Skeletal muscle satellite cell (primary cell): ENCODE data around the gene LRMDA.

ENCODE experiments used
- H3K27me3 ChIP-seq: 2 replicates; pipeline ENCODE4 v1.7.0; 2013; ENCODE audit warnings: low read length; ENCODE audit not compliant: control insufficient read depth, insufficient read depth
- H3K36me3 ChIP-seq: 2 replicates; pipeline ENCODE4 v1.7.0; 2013; ENCODE audit warnings: mild to moderate bottlenecking, control low read depth, low read length; ENCODE audit not compliant: insufficient read depth
- H3K4me1 ChIP-seq: 2 replicates; pipeline ENCODE4 v1.7.0; 2013; ENCODE audit warnings: low read length; ENCODE audit not compliant: control insufficient read depth, insufficient read depth
- H3K4me2 ChIP-seq: 2 replicates; pipeline ENCODE4 v1.7.0; 2013; ENCODE audit warnings: mild to moderate bottlenecking, low read length
- H3K4me3 ChIP-seq: 2 replicates; pipeline ENCODE4 v1.7.0; 2013; ENCODE audit warnings: low read length
- H3K9ac ChIP-seq: 2 replicates; pipeline ENCODE4 v1.7.0; 2013; ENCODE audit warnings: mild to moderate bottlenecking, low read depth, low read length, moderate library complexity
- H3K9me3 ChIP-seq: replicated peaks from 2 replicates; pipeline ENCODE4 v1.7.0; 2013; ENCODE audit warnings: mild to moderate bottlenecking, control low read depth, low read length

LRMDA gene

DNA sequence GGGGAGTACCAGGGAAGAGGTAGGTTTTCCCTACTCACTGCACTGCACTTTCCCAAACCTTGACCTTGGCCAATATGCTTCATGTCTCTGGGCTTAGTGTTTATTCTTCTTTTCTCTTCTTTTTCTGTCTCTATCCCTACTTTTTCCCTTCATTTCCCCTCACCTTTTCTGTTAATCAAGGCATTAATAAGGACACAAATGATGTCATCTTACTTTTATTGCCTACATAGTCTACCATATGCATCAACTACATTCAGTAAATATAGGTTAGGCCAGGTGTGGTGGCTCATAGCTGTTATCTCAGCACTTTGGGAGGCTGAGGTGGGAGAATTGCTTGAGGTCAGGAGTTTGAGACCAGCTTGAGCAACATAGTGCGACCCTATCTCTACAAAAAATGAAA, 16.9 kb upstream of the LRMDA start:
- no peaks in the 10 kb centered on the region for H3K36me3 ChIP-seq
- H3K27me3 ChIP-seq, result peaks cover 75% of the 10 kb centered on the region
- no peaks in the 10 kb centered on the region for H3K9me3 ChIP-seq
- H3K9ac ChIP-seq, result no peak overlapping the region
- H3K4me3 ChIP-seq, result no peak overlapping the region
- no peaks in the 10 kb centered on the region for H3K4me1 ChIP-seq
- H3K4me2 ChIP-seq, result no peak overlapping the region

DNA sequence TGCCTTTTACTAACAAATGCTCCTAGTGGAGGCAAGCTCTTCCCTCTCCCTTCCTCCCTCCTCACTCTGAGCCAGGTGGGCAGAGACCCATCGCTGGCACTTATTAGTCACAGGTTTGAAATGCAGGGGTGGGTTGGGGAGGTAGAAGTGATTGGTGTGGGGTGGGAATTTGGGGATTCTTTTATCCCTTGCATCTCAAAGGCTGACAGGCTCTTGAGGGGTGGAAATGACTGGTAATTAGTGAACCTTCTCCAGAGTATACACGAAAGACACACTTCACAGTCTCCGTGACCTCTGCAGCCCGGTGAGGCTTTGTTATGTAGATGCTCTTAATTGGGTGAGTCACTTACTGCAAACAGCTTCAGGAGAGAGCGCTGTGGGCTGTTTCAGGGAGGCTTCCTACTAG, 13.9 kb upstream of the LRMDA start:
- H3K4me1 ChIP-seq, result no peaks in the 10 kb centered on the region
- no peak overlapping the region for H3K4me2 ChIP-seq
- H3K4me3 ChIP-seq, result no peak overlapping the region
- H3K36me3 ChIP-seq, result no peaks in the 10 kb centered on the region
- H3K9ac ChIP-seq, result no peak overlapping the region
- no peaks in the 10 kb centered on the region for H3K9me3 ChIP-seq
- peaks cover 53% of the 10 kb centered on the region for H3K27me3 ChIP-seq

DNA sequence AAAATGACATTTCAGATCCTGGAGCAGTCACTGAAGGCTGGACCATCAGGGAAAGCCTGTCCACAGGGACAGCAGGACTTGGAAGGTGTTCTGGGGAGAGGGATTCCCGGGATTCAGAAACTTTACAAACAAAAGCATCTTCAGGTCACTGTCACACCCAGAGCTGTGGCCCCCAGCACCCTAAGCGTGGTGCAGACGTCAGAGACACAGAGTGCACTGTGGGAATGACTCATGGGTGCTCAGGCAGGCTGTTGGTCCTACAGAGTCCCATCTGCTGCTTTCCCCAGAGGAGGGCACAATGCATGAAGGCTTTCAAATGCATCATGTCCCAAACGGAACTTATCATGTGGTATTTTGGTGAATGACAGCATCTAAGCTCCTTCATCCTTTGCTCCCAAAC, 13.1 kb upstream of the LRMDA start:
- no peak overlapping the region for H3K4me3 ChIP-seq
- H3K27me3 ChIP-seq, result peaks cover 50% of the 10 kb centered on the region
- H3K36me3 ChIP-seq, result no peaks in the 10 kb centered on the region
- H3K4me1 ChIP-seq, result no peaks in the 10 kb centered on the region
- no peaks in the 10 kb centered on the region for H3K9me3 ChIP-seq
- H3K9ac ChIP-seq, result no peak overlapping the region
- H3K4me2 ChIP-seq, result no peak overlapping the region

DNA sequence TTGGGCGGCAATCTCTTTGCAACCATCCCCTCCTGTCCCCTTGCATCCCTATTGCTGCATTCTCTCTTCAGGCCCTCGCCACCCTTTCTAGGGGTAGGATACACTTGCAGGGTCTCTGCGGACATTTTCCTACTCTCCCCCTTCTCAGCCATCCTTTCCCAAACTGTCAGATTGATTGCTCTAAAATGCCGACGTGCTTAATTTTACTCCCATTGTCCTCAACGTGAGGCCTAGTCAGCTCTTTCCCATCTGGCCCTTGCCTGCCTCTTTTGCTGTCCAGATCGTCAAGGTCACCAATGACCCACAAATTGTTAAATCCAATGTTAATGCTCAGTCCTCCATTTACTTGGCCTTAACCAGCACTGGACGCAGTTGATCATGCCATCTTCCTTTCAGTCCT, 12.7 kb upstream of the LRMDA start:
- H3K4me3 ChIP-seq, result no peak overlapping the region
- no peak overlapping the region for H3K4me2 ChIP-seq
- no peaks in the 10 kb centered on the region for H3K4me1 ChIP-seq
- H3K9me3 ChIP-seq, result no peaks in the 10 kb centered on the region
- peaks cover 49% of the 10 kb centered on the region for H3K27me3 ChIP-seq
- H3K9ac ChIP-seq, result no peak overlapping the region
- no peaks in the 10 kb centered on the region for H3K36me3 ChIP-seq

DNA sequence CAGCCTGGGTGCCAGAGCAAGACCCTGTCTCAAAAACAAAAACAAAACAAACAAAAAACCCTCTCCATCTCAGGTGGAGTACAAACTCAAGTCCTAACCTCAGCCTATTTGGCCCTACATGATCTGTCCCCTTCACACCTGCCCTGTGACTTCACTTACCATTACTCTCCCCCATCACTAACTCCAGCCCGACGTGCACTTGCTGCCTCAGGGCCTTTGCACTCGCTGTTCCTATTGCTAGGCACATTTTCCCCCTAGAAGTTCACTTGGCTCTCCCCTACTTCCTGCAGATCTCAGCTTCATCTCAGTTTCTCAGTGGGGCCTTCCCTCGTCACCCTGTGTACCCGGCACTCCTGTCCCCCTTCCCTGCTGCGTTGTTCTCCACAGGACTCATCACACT, 8.5 kb upstream of the LRMDA start:
- Histone ChIP-seq H3K9ac (no peak overlapping the region), H3K36me3 (no peaks in the 10 kb centered on the region), H3K4me2 (no peak overlapping the region), H3K4me3 (no peak overlapping the region), H3K27me3 (peaks cover 33% of the 10 kb centered on the region), H3K4me1 (no peaks in the 10 kb centered on the region), H3K9me3 (no peaks in the 10 kb centered on the region)

DNA sequence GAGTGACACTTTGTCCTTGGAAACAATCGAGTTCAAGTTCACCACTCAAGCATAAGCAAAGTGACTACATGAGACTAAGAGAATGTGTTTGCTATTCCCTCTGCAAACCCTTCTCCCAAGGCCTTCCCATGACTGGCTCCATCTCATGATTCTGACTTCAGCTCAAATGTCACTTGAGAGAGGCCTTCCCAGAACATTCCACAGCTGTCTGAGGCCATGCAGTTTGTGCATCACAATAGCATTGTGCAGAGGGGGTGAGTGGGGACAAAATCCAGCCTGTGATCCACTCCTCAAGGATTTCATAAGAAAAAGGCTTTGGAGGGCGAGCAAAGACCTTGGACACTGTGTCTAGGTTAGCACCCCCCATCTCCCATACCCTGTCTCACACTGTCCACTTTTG, 6.9 kb upstream of the LRMDA start:
- H3K9me3 ChIP-seq, result no peaks in the 10 kb centered on the region
- H3K27me3 ChIP-seq, result peaks cover 23% of the 10 kb centered on the region
- no peak overlapping the region for H3K4me2 ChIP-seq
- H3K36me3 ChIP-seq, result no peaks in the 10 kb centered on the region
- H3K9ac ChIP-seq, result no peak overlapping the region
- no peak overlapping the region for H3K4me3 ChIP-seq
- no peaks in the 10 kb centered on the region for H3K4me1 ChIP-seq

DNA sequence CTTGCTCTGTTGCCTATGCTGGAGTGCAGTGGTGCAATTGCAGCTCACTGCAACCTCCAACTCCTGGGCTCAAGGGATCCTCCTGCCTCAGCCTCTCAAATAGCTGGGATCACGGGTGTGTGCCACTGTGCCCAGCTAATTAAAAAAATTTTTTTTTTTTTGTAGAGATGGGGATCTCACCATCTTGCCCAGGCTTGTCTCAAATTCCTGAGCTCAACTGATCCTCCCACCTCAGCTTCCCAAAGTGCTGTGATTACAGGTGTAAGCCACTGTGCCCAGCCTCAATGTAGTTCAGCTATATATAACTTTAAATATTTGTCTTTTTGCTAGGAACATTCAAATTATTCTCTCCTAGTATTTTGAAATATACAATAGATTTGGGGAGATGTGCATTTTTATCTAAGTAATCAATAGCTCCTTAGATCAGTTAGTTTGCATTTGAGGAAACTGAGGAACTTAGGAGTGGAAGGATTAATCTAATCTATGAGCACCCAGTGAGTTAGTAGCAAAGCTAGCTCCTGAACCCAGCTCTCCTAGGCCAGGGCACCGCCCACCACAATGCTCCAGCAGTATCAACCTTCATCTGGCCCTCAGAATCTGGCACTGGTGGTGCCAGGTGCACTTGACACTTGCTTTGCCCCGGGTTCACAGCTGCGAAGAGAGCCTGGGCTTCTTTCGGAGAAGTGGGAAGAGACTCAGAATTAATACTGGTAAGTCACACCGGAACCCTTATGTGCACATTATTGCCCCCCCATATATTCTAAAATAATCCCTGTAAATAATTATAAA, 5.9 kb upstream of the LRMDA start:
- Histone ChIP-seq H3K4me1 (no peaks in the 10 kb centered on the region), H3K36me3 (no peaks in the 10 kb centered on the region), H3K4me3 (no peak overlapping the region), H3K27me3 (peaks cover 28% of the 10 kb centered on the region), H3K4me2 (no peak overlapping the region), H3K9me3 (no peaks in the 10 kb centered on the region), H3K9ac (no peak overlapping the region)

DNA sequence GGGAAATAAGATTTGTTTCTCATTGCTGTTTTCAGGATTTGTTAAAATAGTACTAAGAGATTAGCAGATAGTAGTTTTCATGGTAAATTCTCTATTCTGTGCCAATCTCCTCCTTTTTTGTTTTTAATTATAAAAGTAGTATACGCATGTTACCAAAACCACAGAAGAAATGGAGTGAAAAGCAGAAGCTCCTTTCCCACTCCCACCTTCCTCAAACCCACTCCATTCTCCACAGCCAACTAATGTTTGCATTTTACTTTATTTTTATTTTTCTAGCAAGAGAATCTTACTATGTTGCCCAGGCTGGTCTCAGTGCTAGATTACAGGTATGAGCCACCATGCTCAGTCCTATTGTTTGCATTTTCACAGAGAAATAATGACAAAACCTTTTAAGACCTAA, 4.5 kb upstream of the LRMDA start:
- no peaks in the 10 kb centered on the region for H3K36me3 ChIP-seq
- no peaks in the 10 kb centered on the region for H3K4me1 ChIP-seq
- H3K27me3 ChIP-seq, result peaks cover 38% of the 10 kb centered on the region
- H3K4me3 ChIP-seq, result no peak overlapping the region
- no peak overlapping the region for H3K9ac ChIP-seq
- no peaks in the 10 kb centered on the region for H3K9me3 ChIP-seq
- no peak overlapping the region for H3K4me2 ChIP-seq

DNA sequence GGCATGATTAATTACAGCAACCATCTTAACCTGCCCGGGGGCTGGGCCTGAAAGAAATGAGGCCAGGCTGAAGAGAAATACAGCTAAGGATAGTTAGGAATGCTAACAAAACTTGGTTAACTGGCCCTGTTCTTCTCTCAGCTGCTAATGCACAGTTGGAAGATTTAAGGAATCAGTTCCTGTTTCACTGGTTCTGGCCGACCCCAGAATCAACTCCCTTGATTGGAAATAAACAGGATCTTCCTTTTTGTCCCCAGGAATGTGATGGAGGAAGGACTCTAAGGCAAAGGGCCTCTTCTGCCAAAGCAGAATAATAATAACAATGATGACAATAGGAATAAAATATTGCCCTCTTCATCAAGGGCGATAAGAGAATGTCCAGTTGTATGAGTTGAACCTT, 3.5 kb upstream of the LRMDA start:
- no peak overlapping the region for H3K4me3 ChIP-seq
- no peaks in the 10 kb centered on the region for H3K36me3 ChIP-seq
- no peaks in the 10 kb centered on the region for H3K9me3 ChIP-seq
- peaks cover 49% of the 10 kb centered on the region for H3K27me3 ChIP-seq
- H3K9ac ChIP-seq, result no peak overlapping the region
- no peak overlapping the region for H3K4me2 ChIP-seq
- no peaks in the 10 kb centered on the region for H3K4me1 ChIP-seq

DNA sequence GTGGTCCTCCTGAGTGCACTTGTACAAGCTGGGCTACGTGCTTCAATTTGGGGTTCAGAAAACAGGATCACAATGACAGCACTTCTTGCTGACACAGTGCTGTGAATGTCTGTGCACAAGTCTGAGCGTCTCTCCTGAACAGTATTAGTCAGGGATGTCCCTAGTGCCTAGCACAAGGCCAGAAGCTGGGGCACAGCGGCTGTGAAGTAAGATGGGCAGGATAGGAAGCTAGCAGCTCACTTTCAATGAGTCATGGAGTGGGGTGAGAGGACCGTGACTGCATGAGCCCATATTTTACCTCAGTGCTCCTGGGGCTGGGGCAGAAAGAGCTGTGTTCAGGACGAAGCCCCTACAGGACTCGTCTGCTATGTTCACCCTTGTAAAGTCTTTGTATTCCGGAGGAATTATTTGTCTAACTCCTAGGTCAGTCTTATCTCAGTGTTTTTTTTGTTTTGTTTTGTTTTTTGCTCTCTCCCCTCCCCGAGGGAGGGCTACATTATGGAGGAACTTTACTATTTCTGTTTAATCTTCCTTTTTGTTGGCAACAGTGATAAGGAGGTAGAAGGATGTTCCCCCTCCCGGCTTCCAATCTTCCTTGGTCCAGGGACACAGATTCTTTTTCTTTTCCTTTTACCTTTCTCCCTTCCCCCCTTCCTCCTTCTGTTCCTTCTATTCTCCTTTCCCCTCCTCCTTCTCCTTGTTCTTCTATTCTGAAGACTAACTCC, 2.8 kb upstream of the LRMDA start:
- H3K9me3 ChIP-seq, result no peaks in the 10 kb centered on the region
- H3K4me2 ChIP-seq, result no peak overlapping the region
- H3K27me3 ChIP-seq, result peaks cover 54% of the 10 kb centered on the region
- no peak overlapping the region for H3K4me3 ChIP-seq
- H3K36me3 ChIP-seq, result no peaks in the 10 kb centered on the region
- no peaks in the 10 kb centered on the region for H3K4me1 ChIP-seq
- H3K9ac ChIP-seq, result no peak overlapping the region

DNA sequence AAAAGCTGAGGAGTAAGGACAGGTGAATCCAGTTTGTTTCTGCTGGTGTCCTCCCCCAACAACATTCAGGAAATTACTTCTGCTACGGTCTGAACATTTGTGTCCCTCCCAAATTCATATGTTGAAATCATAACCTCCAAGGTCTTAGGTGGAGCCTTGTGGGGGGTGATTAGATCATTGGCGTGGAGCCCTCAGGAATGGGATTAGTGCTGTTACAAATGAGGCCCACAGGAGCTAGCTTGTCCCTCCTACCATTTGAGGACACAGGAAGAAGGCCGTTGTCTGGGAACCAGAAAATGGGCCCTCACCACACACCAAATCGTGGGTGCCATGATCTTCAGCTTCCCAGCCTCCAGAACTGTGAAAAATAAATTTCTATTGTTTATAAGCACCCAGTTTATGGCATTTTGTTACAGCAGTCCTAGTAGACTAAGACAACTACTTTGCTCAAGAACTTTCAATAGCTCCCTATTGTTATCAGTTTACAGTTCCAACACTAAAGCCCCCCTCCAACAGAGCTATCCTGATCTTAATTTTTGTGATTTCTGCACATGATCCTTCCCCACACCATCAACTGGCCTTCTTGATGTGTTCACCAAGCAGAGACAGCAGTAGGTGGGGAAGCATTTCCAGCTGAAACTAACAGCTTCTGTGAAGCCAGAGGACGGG, 2.1 kb upstream of the LRMDA start:
- peaks cover 52% of the 10 kb centered on the region for H3K27me3 ChIP-seq
- H3K4me1 ChIP-seq, result no peaks in the 10 kb centered on the region

More for the DNA sequence above, 2.1 kb upstream of the LRMDA start:
- Histone ChIP-seq H3K9ac (no peak overlapping the region), H3K4me2 (no peak overlapping the region), H3K36me3 (no peaks in the 10 kb centered on the region), H3K4me3 (no peak overlapping the region), H3K9me3 (no peaks in the 10 kb centered on the region)
